ENCODE data around the gene PLCB1.
A peak's percentile ranks its signal among the peaks of the same experiment; 100 is the strongest.

Gene PLCB1

DNA sequence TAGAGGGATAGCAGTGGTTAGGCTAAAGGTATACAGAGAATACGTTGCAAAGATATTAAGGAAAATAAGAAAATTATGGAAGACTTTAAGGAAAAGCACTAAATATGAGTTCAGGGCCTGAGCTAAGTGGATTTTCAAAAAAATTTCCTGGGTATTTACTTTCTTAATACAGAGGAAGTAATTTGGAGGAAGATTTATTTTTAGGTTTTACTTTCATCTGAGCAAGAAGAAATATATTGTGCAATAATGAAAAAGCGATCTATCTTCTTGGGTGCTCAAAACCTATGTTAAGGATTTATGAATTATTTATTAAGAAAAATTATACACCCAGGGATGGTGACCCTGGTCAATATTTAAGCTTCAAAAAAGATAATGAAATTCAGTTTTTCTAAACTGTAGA lies 224.7 kb downstream of the PLCB1 start:
- no peak for DNase-seq (ENCODE audit: low read depth in 1 of 2, low spot score in 1 of 2)
- no peak for TF ChIP-seq JUND (IDR thresholded peaks at IDR 0.05; ENCODE audit: low read depth)
- in situ Hi-C loops (cut with HindIII; ENCODE audit: low pct_unique_long_range_greater_than_20kb, low sequenced_read_pairs), result no loop called here

DNA sequence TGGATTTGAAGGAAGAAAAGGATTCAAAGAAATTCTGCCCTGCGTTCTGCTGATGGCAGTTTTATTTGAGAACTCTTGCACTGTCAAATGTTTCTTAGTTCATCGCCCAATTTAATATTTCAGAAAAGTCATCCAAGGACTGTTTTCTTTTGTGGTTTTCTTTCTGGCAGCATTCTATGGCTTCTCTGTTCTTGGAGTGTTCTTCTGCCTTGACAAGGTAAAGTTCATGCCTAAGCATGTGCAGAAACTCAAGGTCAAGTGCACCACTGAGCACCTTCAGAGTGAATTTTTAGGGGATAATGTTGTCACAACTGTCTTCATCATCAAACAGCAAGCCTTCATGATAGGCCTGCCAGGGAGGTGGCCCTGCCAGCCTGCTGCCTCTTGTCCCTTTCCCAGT lies 225.6 kb downstream of the PLCB1 start:
- no peak for DNase-seq (ENCODE audit: low read depth in 1 of 2, low spot score in 1 of 2)
- in situ Hi-C loops (cut with HindIII; ENCODE audit: low pct_unique_long_range_greater_than_20kb, low sequenced_read_pairs), result no loop called here
- no peak for TF ChIP-seq JUND (IDR thresholded peaks at IDR 0.05; ENCODE audit: low read depth)

DNA sequence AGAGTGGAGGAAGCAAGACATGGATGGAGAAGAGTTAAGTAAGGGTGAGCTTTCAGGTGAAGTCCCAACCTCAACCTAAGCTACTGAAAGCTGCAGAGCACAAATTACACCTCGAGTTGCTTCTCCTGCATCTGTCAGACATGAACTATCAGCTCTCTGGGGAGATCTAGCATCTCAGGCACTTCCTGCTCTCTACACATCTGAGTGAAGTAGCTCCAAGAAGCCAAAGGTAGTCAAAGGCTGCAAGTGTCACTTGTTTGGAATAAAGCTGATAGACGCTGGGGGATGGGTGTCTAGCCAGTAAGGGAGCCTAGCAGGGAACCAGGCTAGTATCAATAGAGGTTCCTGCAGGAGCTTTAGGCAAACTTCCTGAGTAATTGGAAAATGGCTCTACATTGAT lies 228.0 kb downstream of the PLCB1 start:
- in situ Hi-C loops (cut with HindIII; ENCODE audit: low pct_unique_long_range_greater_than_20kb, low sequenced_read_pairs), result no loop called here
- TF ChIP-seq JUND (IDR thresholded peaks at IDR 0.05; ENCODE audit: low read depth), result no peak
- no peak for DNase-seq (ENCODE audit: low read depth in 1 of 2, low spot score in 1 of 2)

DNA sequence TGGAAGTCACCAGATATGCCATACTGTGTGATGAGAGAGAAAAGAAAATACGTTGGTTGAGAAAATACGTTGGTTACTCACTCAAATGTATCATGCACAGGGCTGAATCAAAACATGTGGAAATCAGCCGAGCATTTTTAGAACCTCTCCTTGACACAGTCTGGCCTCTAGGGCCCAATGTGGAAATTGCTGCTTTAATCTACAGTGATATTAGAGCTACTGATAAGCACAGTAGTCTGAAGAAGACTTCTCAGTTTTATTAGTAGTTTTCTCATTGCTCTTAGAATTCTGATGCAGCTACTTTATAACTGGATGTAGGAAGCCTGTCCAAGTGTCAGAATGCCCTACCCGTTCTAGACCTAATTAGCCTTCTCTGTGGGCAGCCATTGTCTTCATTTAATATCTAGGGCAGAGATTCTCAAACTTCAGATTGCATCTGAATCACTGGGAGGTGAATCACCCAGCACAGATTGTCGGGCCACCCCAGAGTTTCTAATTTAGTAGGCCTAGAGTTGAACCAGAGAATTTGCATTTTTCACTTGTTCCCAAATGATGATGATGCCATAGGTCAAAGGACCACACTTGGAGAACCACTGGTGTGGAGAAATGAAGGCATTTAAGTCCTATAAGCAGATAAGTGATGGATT lies 229.1 kb downstream of the PLCB1 start:
- in situ Hi-C loops (cut with HindIII; ENCODE audit: low pct_unique_long_range_greater_than_20kb, low sequenced_read_pairs), result no loop called here
- DNase-seq (ENCODE audit: low read depth in 1 of 2, low spot score in 1 of 2), result no peak
- no peak for TF ChIP-seq JUND (IDR thresholded peaks at IDR 0.05; ENCODE audit: low read depth)

DNA sequence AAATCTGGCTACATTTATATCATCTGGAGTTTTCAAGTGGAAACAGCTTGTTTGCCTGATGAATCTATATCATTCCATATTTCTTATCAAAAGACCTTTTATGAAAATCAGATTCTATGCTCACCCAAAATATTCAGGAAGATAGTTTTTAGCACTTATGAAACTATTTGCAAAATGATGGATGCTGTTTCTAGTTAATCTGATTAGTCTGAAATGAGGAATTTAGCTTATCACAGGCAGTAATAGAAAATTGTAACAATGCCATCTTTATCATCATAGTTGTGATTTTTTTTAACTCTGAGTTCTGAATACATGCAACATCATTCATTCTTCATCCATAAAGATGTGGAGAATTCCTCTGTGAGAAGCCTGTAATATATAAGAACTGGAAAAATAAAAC lies 229.7 kb downstream of the PLCB1 start:
- DNase-seq (ENCODE audit: low read depth in 1 of 2, low spot score in 1 of 2), result no peak
- in situ Hi-C loops (cut with HindIII; ENCODE audit: low pct_unique_long_range_greater_than_20kb, low sequenced_read_pairs), result no loop called here
- no peak for TF ChIP-seq JUND (IDR thresholded peaks at IDR 0.05; ENCODE audit: low read depth)

DNA sequence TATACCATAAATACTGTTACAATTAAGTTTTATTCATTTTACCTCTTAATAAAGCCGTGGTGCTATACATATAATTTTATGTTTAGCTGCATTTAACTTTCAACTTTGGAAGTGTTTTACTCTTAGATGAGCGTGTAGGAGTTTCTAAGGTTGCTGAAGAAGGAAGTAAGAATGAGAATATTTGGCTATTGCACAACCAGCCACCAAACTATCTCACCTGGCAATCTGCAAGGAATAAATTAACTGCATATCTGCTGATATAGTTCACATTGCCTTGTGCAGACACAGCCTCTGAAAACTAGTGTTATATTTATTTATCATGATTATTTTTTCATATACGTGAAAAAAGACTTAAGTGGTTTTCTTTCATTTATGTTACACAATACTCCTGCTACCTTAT lies 230.4 kb downstream of the PLCB1 start:
- in situ Hi-C loops (cut with HindIII; ENCODE audit: low pct_unique_long_range_greater_than_20kb, low sequenced_read_pairs), result no loop called here
- no peak for TF ChIP-seq JUND (IDR thresholded peaks at IDR 0.05; ENCODE audit: low read depth)
- DNase-seq (ENCODE audit: low read depth in 1 of 2, low spot score in 1 of 2), result peak in 1 of 2 experiments; percentile 17

DNA sequence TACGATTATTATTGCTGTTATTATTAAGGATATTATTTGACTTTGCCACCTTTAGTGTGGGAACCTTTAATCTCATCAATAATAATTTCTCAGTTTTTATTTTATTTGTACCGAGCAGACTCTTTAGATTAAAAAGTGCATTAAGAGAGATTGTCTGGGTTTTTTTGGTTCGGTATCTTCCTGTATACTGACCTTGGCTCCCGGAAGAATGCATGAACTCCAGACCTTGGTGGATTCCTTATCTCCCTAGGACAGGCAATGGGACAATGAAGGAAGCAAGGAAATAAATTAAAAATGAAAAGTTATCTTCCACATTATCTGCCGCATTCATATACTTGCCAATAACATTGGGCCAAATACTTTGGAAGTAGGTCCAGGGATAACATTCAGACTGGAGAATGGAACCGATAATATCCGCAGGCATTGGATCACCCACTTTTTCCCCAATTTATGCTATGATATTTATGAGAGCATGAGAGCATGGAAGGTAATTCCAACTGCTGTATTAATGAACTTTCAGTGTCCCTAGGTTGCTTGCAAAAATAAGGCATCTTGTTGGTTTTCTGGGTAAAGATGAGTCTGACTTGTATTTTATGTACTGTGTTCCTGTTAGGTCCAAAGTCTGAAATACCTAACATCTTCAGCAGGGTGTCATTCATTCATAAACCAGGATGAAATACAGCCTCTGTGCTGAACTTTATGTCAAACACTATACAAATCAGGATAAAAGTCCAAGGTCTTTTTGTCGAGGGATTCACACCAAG lies 232.1 kb downstream of the PLCB1 start:
- in situ Hi-C loops (cut with HindIII; ENCODE audit: low pct_unique_long_range_greater_than_20kb, low sequenced_read_pairs), result no loop called here
- no peak for TF ChIP-seq JUND (IDR thresholded peaks at IDR 0.05; ENCODE audit: low read depth)
- DNase-seq (ENCODE audit: low read depth in 1 of 2, low spot score in 1 of 2), result no peak

DNA sequence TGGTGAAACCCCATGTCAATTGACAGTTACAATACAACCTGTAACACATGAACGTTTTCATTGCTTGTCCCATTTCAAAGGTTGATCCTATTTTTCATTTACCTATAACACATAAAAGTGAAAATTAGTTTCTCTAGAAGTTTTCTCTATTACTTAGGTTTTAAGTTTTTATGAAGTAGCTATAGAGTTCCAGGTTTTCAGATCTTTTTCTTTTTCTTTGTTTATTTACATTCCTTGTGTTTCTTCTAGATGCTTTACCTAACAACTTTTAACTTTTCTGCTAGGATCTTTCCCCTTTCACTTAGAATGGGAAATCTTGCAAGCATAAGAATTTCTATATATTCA lies 232.6 kb downstream of the PLCB1 start:
- in situ Hi-C loops (cut with HindIII; ENCODE audit: low pct_unique_long_range_greater_than_20kb, low sequenced_read_pairs), result no loop called here
- no peak for DNase-seq (ENCODE audit: low read depth in 1 of 2, low spot score in 1 of 2)
- TF ChIP-seq JUND (IDR thresholded peaks at IDR 0.05; ENCODE audit: low read depth), result no peak

DNA sequence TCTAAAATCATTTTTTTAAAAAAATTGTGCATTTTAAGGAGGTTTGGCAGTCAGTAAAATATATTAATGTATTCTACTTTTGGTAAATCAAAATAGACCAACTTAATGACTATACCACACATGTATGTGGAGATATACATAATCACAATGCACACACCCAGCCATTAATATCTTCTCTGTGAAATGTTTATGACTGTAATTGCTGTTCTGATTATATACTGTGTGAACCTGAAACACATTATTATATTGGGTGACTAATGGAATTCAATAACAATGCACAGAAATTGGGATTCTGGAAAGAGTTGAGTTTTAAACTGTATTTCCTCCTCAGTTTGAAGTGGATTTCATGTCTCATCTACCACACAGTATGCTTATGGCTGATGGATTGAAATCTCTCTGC lies 233.6 kb downstream of the PLCB1 start:
- no peak for DNase-seq (ENCODE audit: low read depth in 1 of 2, low spot score in 1 of 2)
- in situ Hi-C loops (cut with HindIII; ENCODE audit: low pct_unique_long_range_greater_than_20kb, low sequenced_read_pairs), result no loop called here

DNA sequence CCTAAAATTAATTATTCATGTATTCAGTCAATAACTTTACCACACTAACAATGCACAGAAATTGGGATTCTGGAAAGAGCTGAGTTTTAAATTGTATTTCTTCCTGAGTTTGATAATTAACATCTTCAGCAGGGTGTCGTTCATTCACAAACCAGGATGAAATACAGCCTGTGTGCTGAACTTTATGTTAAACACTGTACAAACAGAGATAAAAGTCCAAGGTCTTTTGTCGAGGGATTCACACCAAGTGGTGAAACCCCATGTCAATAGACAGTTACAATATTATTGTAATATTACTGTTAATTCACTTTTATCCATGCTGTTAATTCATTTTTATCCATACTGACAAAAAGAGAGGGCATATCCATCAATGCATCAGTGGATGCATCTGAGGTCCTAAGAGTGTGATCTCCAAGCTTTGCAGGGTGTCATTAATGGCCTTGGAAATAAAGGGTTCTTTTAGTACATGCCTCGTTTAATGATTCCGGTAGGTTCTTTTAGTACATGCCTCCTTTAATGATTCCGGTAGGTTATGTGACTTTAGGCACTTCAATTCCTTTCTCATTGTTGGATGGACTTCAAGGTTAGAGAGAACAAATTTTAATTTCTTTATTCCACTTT lies 234.3 kb downstream of the PLCB1 start:
- DNase-seq (ENCODE audit: low read depth in 1 of 2, low spot score in 1 of 2), result no peak
- TF ChIP-seq JUND (IDR thresholded peaks at IDR 0.05; ENCODE audit: low read depth), result no peak

More for the DNA sequence above, 233.6 kb downstream of the PLCB1 start:
- TF ChIP-seq JUND (IDR thresholded peaks at IDR 0.05; ENCODE audit: low read depth), result no peak

DNA sequence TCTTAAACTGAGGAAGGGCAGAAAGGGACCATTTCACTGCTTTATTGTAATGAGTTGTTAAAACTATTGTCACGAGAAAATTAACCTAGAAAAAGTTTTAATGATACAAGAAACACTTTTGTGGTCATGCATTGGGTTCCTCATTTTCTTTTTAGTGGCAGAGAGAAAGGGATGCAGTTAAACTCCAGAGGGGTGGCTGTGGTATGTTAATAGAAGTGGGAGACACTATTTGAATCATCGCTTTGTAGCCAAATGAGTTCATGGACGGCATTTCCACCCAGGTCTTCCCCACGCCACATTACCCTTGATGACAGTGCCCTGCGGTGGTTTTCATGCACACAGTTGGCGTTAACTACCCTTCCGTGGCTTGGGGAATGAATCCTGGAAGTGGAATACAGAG lies 235.6 kb downstream of the PLCB1 start:
- no peak for DNase-seq (ENCODE audit: low read depth in 1 of 2, low spot score in 1 of 2)
- in situ Hi-C loops (cut with HindIII; ENCODE audit: low pct_unique_long_range_greater_than_20kb, low sequenced_read_pairs), result no loop called here

More for the DNA sequence above, 234.3 kb downstream of the PLCB1 start:
- in situ Hi-C loops (cut with HindIII; ENCODE audit: low pct_unique_long_range_greater_than_20kb, low sequenced_read_pairs), result no loop called here

DNA sequence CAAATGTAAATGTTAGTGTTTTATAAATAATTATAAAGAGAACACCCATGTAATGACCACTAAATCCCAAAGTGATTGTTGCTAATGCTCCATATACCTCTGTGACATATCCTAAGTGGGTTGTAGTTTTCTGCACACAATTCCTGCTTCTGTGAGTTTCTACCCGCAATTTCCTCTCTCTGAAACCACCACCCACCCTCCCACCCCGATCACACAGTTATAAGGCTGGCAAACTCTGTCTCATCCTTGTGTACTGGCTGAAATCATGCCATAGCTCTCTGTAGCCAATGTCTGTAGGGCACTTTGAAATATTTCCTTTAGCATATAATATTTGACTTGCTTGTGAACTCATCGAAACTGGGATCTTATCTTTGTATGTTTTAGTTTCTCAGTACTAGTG lies 236.6 kb downstream of the PLCB1 start:
- DNase-seq (ENCODE audit: low read depth in 1 of 2, low spot score in 1 of 2), result peak; percentile 12 to 30

More for the DNA sequence above, 235.6 kb downstream of the PLCB1 start:
- TF ChIP-seq JUND (IDR thresholded peaks at IDR 0.05; ENCODE audit: low read depth), result no peak

DNA sequence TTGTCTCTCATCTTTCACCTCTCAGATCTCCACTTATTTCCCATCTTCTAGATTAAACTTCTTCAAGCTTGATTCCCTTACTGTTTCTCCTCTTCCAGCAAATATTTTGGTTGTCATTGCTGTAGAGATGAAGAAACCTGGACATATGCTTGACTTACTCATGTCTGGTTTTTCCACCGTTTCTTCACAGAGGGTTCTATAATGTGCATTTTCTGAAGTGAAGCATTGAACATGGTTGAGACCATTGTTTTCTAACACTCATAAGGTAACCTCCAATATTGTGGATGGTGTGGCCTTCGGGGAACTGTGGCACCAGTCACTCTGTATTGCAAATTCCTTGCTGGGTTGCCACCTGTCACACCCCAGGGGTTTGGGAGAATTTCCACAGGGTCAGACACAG lies 237.2 kb downstream of the PLCB1 start:
- TF ChIP-seq JUND (IDR thresholded peaks at IDR 0.05; ENCODE audit: low read depth), result no peak
- in situ Hi-C loops (cut with HindIII; ENCODE audit: low pct_unique_long_range_greater_than_20kb, low sequenced_read_pairs), result no loop called here
- DNase-seq (ENCODE audit: low read depth in 1 of 2, low spot score in 1 of 2), result no peak

More for the DNA sequence above, 236.6 kb downstream of the PLCB1 start:
- TF ChIP-seq JUND (IDR thresholded peaks at IDR 0.05; ENCODE audit: low read depth), result no peak
- in situ Hi-C loops (cut with HindIII; ENCODE audit: low pct_unique_long_range_greater_than_20kb, low sequenced_read_pairs), result no loop called here

Data from T47D (cell line).